ENCODE data around the gene SIDT2.
A peak's percentile ranks its signal among the peaks of the same experiment; 100 is the strongest.

The SIDT2 gene

GRCh38 chr11:117192401-117192875 lies 13.9 kb downstream of the SIDT2 start:
- H3K4me3 ChIP-seq (ENCODE audit: low read depth in 1 of 2, low read length in 2 of 2), result no peak overlapping the region
- peaks cover 63% of the 10 kb centered on the region for H3K36me3 ChIP-seq (ENCODE audit: insufficient read depth, low read length)
- H3K4me1 ChIP-seq (ENCODE audit: insufficient read depth, low read length), result peaks cover 5% of the 10 kb centered on the region
- no peak overlapping the region for H3K9ac ChIP-seq (ENCODE audit: low read length)
- H3K27ac ChIP-seq (ENCODE audit: low read depth, low read length), result no peak overlapping the region
- no peaks in the 10 kb centered on the region for H3K27me3 ChIP-seq (ENCODE audit: control insufficient read depth in 1 of 2, insufficient read depth in 2 of 2, low read length in 2 of 2)
- no peaks in the 10 kb centered on the region for H3K9me3 ChIP-seq (ENCODE audit: low read length)

- no peak overlapping the region for H3K9ac ChIP-seq (ENCODE audit: low read length)
- no peak overlapping the region for H3K4me3 ChIP-seq (ENCODE audit: low read depth in 1 of 2, low read length in 2 of 2)
- H3K27me3 ChIP-seq (ENCODE audit: control insufficient read depth in 1 of 2, insufficient read depth in 2 of 2, low read length in 2 of 2), result no peaks in the 10 kb centered on the region
- no peak overlapping the region for H3K27ac ChIP-seq (ENCODE audit: low read depth, low read length)
- peaks cover 9% of the 10 kb centered on the region for H3K4me1 ChIP-seq (ENCODE audit: insufficient read depth, low read length)
- H3K36me3 ChIP-seq (ENCODE audit: insufficient read depth, low read length), result peaks cover 53% of the 10 kb centered on the region
- H3K9me3 ChIP-seq (ENCODE audit: low read length), result no peaks in the 10 kb centered on the region
Observed at GRCh38 chr11:117193130-117194020, 14.8 kb downstream of the SIDT2 start.

GRCh38 chr11:117194267-117194666 lies 15.7 kb downstream of the SIDT2 start:
- Histone ChIP-seq H3K36me3 (ENCODE audit: insufficient read depth, low read length) (peaks cover 44% of the 10 kb centered on the region), H3K4me3 (ENCODE audit: low read depth in 1 of 2, low read length in 2 of 2) (no peak overlapping the region), H3K27ac (ENCODE audit: low read depth, low read length) (no peak overlapping the region), H3K4me1 (ENCODE audit: insufficient read depth, low read length) (peaks cover 13% of the 10 kb centered on the region), H3K9me3 (ENCODE audit: low read length) (no peaks in the 10 kb centered on the region), H3K27me3 (ENCODE audit: control insufficient read depth in 1 of 2, insufficient read depth in 2 of 2, low read length in 2 of 2) (no peaks in the 10 kb centered on the region), H3K9ac (ENCODE audit: low read length) (no peak overlapping the region)

- H3K4me3 ChIP-seq (ENCODE audit: low read depth in 1 of 2, low read length in 2 of 2), result no peak overlapping the region
- H3K9me3 ChIP-seq (ENCODE audit: low read length), result no peaks in the 10 kb centered on the region
- H3K36me3 ChIP-seq (ENCODE audit: insufficient read depth, low read length), result peaks cover 38% of the 10 kb centered on the region
- H3K9ac ChIP-seq (ENCODE audit: low read length), result no peak overlapping the region
- H3K4me1 ChIP-seq (ENCODE audit: insufficient read depth, low read length), result peaks cover 13% of the 10 kb centered on the region
- H3K27me3 ChIP-seq (ENCODE audit: control insufficient read depth in 1 of 2, insufficient read depth in 2 of 2, low read length in 2 of 2), result no peaks in the 10 kb centered on the region
- no peak overlapping the region for H3K27ac ChIP-seq (ENCODE audit: low read depth, low read length)
Observed at GRCh38 chr11:117195258-117195657, 16.7 kb downstream of the SIDT2 start.

GRCh38 chr11:117195761-117196160 lies 17.2 kb downstream of the SIDT2 start:
- no peak overlapping the region for H3K27ac ChIP-seq (ENCODE audit: low read depth, low read length)
- no peak overlapping the region for H3K4me3 ChIP-seq (ENCODE audit: low read depth in 1 of 2, low read length in 2 of 2)
- H3K9ac ChIP-seq (ENCODE audit: low read length), result no peak overlapping the region
- H3K36me3 ChIP-seq (ENCODE audit: insufficient read depth, low read length), result peaks cover 38% of the 10 kb centered on the region
- H3K9me3 ChIP-seq (ENCODE audit: low read length), result no peaks in the 10 kb centered on the region
- H3K4me1 ChIP-seq (ENCODE audit: insufficient read depth, low read length), result peaks cover 13% of the 10 kb centered on the region
- H3K27me3 ChIP-seq (ENCODE audit: control insufficient read depth in 1 of 2, insufficient read depth in 2 of 2, low read length in 2 of 2), result no peaks in the 10 kb centered on the region

- H3K4me3 ChIP-seq (ENCODE audit: low read depth in 1 of 2, low read length in 2 of 2), result no peak overlapping the region
- peaks cover 45% of the 10 kb centered on the region for H3K36me3 ChIP-seq (ENCODE audit: insufficient read depth, low read length)
- peak overlapping the region; percentile 98 for H3K27ac ChIP-seq (ENCODE audit: low read depth, low read length)
Observed at GRCh38 chr11:117197006-117197405, 18.5 kb downstream of the SIDT2 start.

GRCh38 chr11:117197516-117198456 lies 19.2 kb downstream of the SIDT2 start:
- Histone ChIP-seq H3K9me3 (ENCODE audit: low read length) (no peaks in the 10 kb centered on the region), H3K4me1 (ENCODE audit: insufficient read depth, low read length) (peaks cover 13% of the 10 kb centered on the region), H3K27me3 (ENCODE audit: control insufficient read depth in 1 of 2, insufficient read depth in 2 of 2, low read length in 2 of 2) (no peaks in the 10 kb centered on the region), H3K36me3 (ENCODE audit: insufficient read depth, low read length) (peaks cover 45% of the 10 kb centered on the region), H3K9ac (ENCODE audit: low read length) (peak overlapping the region; percentile 68), H3K27ac (ENCODE audit: low read depth, low read length) (peak overlapping the region; percentile 98), H3K4me3 (ENCODE audit: low read depth in 1 of 2, low read length in 2 of 2) (peak overlapping the region; percentile 51 to 97)

More at GRCh38 chr11:117197006-117197405, 18.5 kb downstream of the SIDT2 start:
- Histone ChIP-seq H3K27me3 (ENCODE audit: control insufficient read depth in 1 of 2, insufficient read depth in 2 of 2, low read length in 2 of 2) (no peaks in the 10 kb centered on the region), H3K4me1 (ENCODE audit: insufficient read depth, low read length) (peaks cover 13% of the 10 kb centered on the region), H3K9me3 (ENCODE audit: low read length) (no peaks in the 10 kb centered on the region), H3K9ac (ENCODE audit: low read length) (no peak overlapping the region)

GRCh38 chr11:117198613-117199012 lies 20.1 kb downstream of the SIDT2 start:
- Histone ChIP-seq H3K9me3 (ENCODE audit: low read length) (no peaks in the 10 kb centered on the region), H3K36me3 (ENCODE audit: insufficient read depth, low read length) (peaks cover 46% of the 10 kb centered on the region), H3K27ac (ENCODE audit: low read depth, low read length) (peak overlapping the region; percentile 98), H3K4me3 (ENCODE audit: low read depth in 1 of 2, low read length in 2 of 2) (peak overlapping the region; percentile 51 to 97), H3K9ac (ENCODE audit: low read length) (peak overlapping the region; percentile 68), H3K27me3 (ENCODE audit: control insufficient read depth in 1 of 2, insufficient read depth in 2 of 2, low read length in 2 of 2) (no peaks in the 10 kb centered on the region), H3K4me1 (ENCODE audit: insufficient read depth, low read length) (peaks cover 13% of the 10 kb centered on the region)

- peak within 1 kb of the TSS; percentile 98 for H3K27ac ChIP-seq (ENCODE audit: low read depth, low read length)
- H3K9ac ChIP-seq (ENCODE audit: low read length), result peak within 1 kb of the TSS; percentile 99
- peaks cover 19% of the 10 kb centered on the region for H3K4me1 ChIP-seq (ENCODE audit: insufficient read depth, low read length)
Observed at GRCh38 chr11:117199053-117199915, 20.7 kb downstream of the SIDT2 start, which contains the start of gene TAGLN. TAGLN (plus strand) TSS chr11:117199370; CDS start chr11:117203014, 3,644 bp downstream.

GRCh38 chr11:117199916-117200812 lies 21.6 kb downstream of the SIDT2 start:
- Histone ChIP-seq H3K27ac (ENCODE audit: low read depth, low read length) (peak overlapping the region; percentile 96), H3K9me3 (ENCODE audit: low read length) (no peaks in the 10 kb centered on the region), H3K27me3 (ENCODE audit: control insufficient read depth in 1 of 2, insufficient read depth in 2 of 2, low read length in 2 of 2) (no peaks in the 10 kb centered on the region), H3K4me1 (ENCODE audit: insufficient read depth, low read length) (peaks cover 28% of the 10 kb centered on the region), H3K36me3 (ENCODE audit: insufficient read depth, low read length) (peaks cover 60% of the 10 kb centered on the region), H3K9ac (ENCODE audit: low read length) (peak overlapping the region; percentile 99), H3K4me3 (ENCODE audit: low read depth in 1 of 2, low read length in 2 of 2) (peak overlapping the region; percentile 86 to 97)

More at GRCh38 chr11:117199053-117199915, 20.7 kb downstream of the SIDT2 start, which contains the start of gene TAGLN:
- peaks cover 52% of the 10 kb centered on the region for H3K36me3 ChIP-seq (ENCODE audit: insufficient read depth, low read length)
- H3K4me3 ChIP-seq (ENCODE audit: low read depth in 1 of 2, low read length in 2 of 2), result peak within 1 kb of the TSS; percentile 86 to 97
- H3K9me3 ChIP-seq (ENCODE audit: low read length), result no peaks in the 10 kb centered on the region
- no peaks in the 10 kb centered on the region for H3K27me3 ChIP-seq (ENCODE audit: control insufficient read depth in 1 of 2, insufficient read depth in 2 of 2, low read length in 2 of 2)
